PC-9 (cell line): ENCODE measurements around the gene AQP1.

Experiments used
- EZH2 ChIP-seq: fragments of 200-600 bp; sonication (generic); IDR thresholded peaks from 2 replicates; pipeline ENCODE4 v1.8.0; 2017; ENCODE audit warnings: antibody characterized with exemption, low read depth
- TF ChIP-seq, protein P1 (sequence below): fragments of 200-600 bp; sonication (generic); conservative IDR thresholded peaks from 2 replicates; pipeline ENCODE4 v1.6.1; 2017; ENCODE audit warnings: mixed run types, antibody characterized with exemption, mild to moderate bottlenecking, moderate library complexity

DNA sequence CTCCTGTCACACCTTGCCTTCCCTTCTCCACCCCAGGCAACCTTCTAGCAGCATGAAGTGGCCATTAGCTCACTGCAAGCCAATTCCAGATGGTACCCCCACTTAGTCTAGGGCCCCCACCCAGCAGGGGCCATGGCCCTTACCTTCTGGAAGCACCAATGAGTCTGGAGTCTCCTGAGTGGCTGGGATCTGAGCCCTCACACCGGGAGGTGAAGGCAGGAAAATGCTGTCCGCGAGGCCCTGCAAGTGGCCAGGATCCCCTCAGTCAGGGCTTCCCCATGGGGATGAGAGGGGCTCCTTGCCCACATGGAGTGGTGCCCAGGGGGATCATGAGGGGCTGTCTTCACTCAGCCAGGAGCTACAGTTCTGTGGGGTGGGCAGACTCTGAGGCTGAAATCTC, 4.6 kb downstream of the AQP1 start:
- TF ChIP-seq, protein P1, sequence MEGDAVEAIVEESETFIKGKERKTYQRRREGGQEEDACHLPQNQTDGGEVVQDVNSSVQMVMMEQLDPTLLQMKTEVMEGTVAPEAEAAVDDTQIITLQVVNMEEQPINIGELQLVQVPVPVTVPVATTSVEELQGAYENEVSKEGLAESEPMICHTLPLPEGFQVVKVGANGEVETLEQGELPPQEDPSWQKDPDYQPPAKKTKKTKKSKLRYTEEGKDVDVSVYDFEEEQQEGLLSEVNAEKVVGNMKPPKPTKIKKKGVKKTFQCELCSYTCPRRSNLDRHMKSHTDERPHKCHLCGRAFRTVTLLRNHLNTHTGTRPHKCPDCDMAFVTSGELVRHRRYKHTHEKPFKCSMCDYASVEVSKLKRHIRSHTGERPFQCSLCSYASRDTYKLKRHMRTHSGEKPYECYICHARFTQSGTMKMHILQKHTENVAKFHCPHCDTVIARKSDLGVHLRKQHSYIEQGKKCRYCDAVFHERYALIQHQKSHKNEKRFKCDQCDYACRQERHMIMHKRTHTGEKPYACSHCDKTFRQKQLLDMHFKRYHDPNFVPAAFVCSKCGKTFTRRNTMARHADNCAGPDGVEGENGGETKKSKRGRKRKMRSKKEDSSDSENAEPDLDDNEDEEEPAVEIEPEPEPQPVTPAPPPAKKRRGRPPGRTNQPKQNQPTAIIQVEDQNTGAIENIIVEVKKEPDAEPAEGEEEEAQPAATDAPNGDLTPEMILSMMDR, result no peak
- no peak for TF ChIP-seq EZH2
